Measurements from ENCODE around the gene DENND6A. TPM values are rescaled to one million over a fixed set of nuclear protein-coding genes. Genes with fewer than 3 reads are reported as not detected.

The DENND6A gene
- total and polyA plus RNA-seq, 3 donors from 2014 or later: 16.0 to 20.6 (median 18.7) TPM

GRCh38 chr3:57597127-57597923 lies 95.6 kb downstream of the DENND6A start, which contains the start of gene ARF4:
TSS of gene ARF4 (minus strand) at chr3:57597344. CDS start at chr3:57597140, 204 bp downstream.
- H3K36me3 ChIP-seq (ENCODE audit: low read depth, missing control alignments): no peaks in the 10 kb centered on the region
- peak; percentile 98 for DNase-seq
- H3K27ac ChIP-seq: peak within 1 kb of the TSS; percentile 92 to 98
- WGBS, 2 donors: 1% methylated on average over 18 to 60 of the region's 67 CpGs
- no peaks in the 10 kb centered on the region for H3K27me3 ChIP-seq
- peak within 1 kb of the TSS; percentile 91 to 97 for H3K4me3 ChIP-seq
- H3K4me1 ChIP-seq: peaks cover 44% of the 10 kb centered on the region
- TF ChIP-seq, protein P1, sequence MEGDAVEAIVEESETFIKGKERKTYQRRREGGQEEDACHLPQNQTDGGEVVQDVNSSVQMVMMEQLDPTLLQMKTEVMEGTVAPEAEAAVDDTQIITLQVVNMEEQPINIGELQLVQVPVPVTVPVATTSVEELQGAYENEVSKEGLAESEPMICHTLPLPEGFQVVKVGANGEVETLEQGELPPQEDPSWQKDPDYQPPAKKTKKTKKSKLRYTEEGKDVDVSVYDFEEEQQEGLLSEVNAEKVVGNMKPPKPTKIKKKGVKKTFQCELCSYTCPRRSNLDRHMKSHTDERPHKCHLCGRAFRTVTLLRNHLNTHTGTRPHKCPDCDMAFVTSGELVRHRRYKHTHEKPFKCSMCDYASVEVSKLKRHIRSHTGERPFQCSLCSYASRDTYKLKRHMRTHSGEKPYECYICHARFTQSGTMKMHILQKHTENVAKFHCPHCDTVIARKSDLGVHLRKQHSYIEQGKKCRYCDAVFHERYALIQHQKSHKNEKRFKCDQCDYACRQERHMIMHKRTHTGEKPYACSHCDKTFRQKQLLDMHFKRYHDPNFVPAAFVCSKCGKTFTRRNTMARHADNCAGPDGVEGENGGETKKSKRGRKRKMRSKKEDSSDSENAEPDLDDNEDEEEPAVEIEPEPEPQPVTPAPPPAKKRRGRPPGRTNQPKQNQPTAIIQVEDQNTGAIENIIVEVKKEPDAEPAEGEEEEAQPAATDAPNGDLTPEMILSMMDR (IDR thresholded peaks at IDR 0.05): peak in 1 of 3 experiments; percentile 26
- TF ChIP-seq POLR2A (IDR thresholded peaks at IDR 0.05): peak; percentile 93
- H3K9me3 ChIP-seq: no peaks in the 10 kb centered on the region
- intact Hi-C loops (cut with DNase I; ENCODE audit: low total_unique reads): loop anchor here (5.0 kb wide), 1 partner anchor 160 kb away; the partner anchor contains the start of gene SLMAP

DNA sequence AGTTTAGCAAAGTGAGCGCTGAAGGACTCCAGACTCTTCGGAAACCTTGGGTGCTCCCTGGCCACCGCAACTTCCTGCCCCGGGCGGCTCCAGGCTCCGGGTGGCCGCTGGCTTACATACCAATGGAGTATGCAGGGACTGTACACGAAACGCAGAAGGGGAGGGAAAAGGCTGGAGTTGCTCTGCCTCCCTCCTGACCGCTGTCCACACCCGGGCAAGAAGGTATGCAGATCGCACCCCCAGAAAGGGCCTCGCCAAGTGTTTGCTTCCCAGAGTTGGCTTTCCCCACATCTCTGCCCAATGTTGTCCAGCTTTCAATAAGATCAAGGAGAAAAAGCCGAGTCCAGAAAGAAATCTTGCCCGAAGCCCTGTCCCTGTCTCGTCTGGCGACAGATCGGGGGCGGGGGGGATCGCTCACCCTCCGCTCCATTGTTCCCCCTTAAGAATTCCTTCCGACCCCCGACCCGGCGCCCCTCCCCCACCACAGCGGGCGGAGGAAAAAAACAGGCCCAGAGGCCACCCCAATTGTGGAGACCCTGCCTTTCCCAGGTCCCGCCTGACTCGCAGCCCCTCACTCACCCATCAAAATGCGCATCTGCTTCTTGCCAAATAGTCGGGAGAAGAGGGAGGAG lies 96.3 kb downstream of the DENND6A start:
- DNase-seq: peak; percentile 75
- Histone ChIP-seq H3K4me3 (peak overlapping the region; percentile 91 to 97), H3K9me3 (no peaks in the 10 kb centered on the region), H3K36me3 (ENCODE audit: low read depth, missing control alignments) (no peaks in the 10 kb centered on the region), H3K4me1 (peaks cover 48% of the 10 kb centered on the region), H3K27me3 (no peaks in the 10 kb centered on the region), H3K27ac (peak overlapping the region; percentile 92 to 98)
- TF ChIP-seq POLR2A (IDR thresholded peaks at IDR 0.05): no peak
- TF ChIP-seq, protein P1 (IDR thresholded peaks at IDR 0.05): no peak
- intact Hi-C loops (cut with DNase I; ENCODE audit: low total_unique reads): loop anchor here (5.0 kb wide), 1 partner anchor 161 kb away; the partner anchor contains the start of gene SLMAP
- 1% methylated on average over 29 to 31 of the region's 31 CpGs for WGBS, 2 donors

GRCh38 chr3:57594576-57594975 lies 98.3 kb downstream of the DENND6A start:
- H3K9me3 ChIP-seq: no peaks in the 10 kb centered on the region
- H3K4me3 ChIP-seq: peak overlapping the region in 1 of 2 donors; percentile 97
- intact Hi-C loops (cut with DNase I; ENCODE audit: low total_unique reads): no loop called here
- no peaks in the 10 kb centered on the region for H3K27me3 ChIP-seq
- TF ChIP-seq, protein P1 (IDR thresholded peaks at IDR 0.05): no peak
- no peak for TF ChIP-seq POLR2A (IDR thresholded peaks at IDR 0.05)
- peaks cover 45% of the 10 kb centered on the region for H3K4me1 ChIP-seq
- WGBS, 2 donors: 25 to 26% methylated on average over 5 of the region's 5 CpGs
- H3K27ac ChIP-seq: peak overlapping the region in 1 of 2 donors; percentile 98
- DNase-seq: no peak
- no peaks in the 10 kb centered on the region for H3K36me3 ChIP-seq (ENCODE audit: low read depth, missing control alignments)

DNA sequence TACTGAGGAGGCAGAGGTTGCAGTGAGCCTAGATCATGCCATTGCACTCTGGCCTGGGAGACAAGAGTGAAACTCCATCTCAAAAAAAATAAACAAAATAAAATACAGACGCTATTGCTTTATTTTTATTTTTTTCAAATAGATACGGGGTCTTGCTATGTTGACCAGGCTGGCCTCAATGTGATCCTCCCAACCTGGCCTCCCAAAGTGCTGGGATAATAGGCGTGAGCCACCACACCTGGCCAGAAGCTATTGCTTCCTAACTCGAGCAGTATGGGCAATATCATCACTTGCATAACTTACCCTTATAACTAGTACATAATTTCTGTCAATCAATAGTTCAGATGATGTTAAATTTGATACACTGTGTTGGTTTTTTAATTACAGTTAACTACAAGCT lies 98.7 kb downstream of the DENND6A start:
- Histone ChIP-seq H3K9me3 (no peaks in the 10 kb centered on the region), H3K36me3 (ENCODE audit: low read depth, missing control alignments) (no peaks in the 10 kb centered on the region), H3K4me1 (peaks cover 42% of the 10 kb centered on the region), H3K27ac (peak overlapping the region in 1 of 2 donors; percentile 17), H3K27me3 (no peaks in the 10 kb centered on the region), H3K4me3 (no peak overlapping the region)
- no peak for DNase-seq
- 60 to 65% methylated on average over 4 of the region's 4 CpGs for WGBS, 2 donors
- TF ChIP-seq, protein P1 (IDR thresholded peaks at IDR 0.05): no peak
- TF ChIP-seq POLR2A (IDR thresholded peaks at IDR 0.05): no peak
- intact Hi-C loops (cut with DNase I; ENCODE audit: low total_unique reads): no loop called here

All from testis (tissue), 3 donors.